RWPE1 (cell line): ENCODE measurements around the gene PTF1A.
"Not testable (repeated sequence)": the region's sequence is repeated elsewhere in the genome, so short reads cannot be mapped to it uniquely, and the experiment has no call there.

Source experiments
- CTCF ChIA-PET: fragments of 350-600 bp; sonication (Branson Sonifier 250); formaldehyde crosslinking; extraction: SDS; loops from one replicate; lab custom pipeline; 2021; lab: Yijun Ruan, JAX
- POLR2A ChIA-PET: fragments of 400-600 bp; formaldehyde crosslinking; extraction: SDS; loops from one replicate; lab custom pipeline; 2020; ENCODE audit warnings: antibody characterized with exemption; ENCODE audit not compliant: low non-redundant PET; lab: Yijun Ruan, JAX
- DNase-seq: peaks from one replicate; pipeline ENCODE4 v3.0.0; 2012; ENCODE audit warnings: low spot score
- H3K27ac ChIP-seq: fragments of 450-650 bp; 2 replicates; pipeline ENCODE4 v1.5.1; 2017
- CTCF ChIP-seq: fragments of 450-650 bp; conservative IDR thresholded peaks from 2 replicates; pipeline ENCODE4 v1.5.1; 2017; ENCODE audit warnings: low read depth, mild to moderate bottlenecking

The PTF1A gene

GRCh38 chr10:23238015-23238414 lies 45.9 kb downstream of the PTF1A start:
- ChIA-PET CTCF (no interaction called here), POLR2A (no interaction called here)
- no peak overlapping the region for H3K27ac ChIP-seq
- no peak for TF ChIP-seq CTCF
- no peak for DNase-seq

- DNase-seq, CTCF ChIA-PET, H3K27ac ChIP-seq, POLR2A ChIA-PET: not testable (repeated sequence)
These were observed 49.7 kb downstream of the PTF1A start for GRCh38 chr10:23241779-23242178.
